Adrenal gland (tissue), 12 donors: ENCODE data around the gene AOC2. TPM values are rescaled to one million over a fixed set of nuclear protein-coding genes. Genes with fewer than 3 reads are reported as not detected.
"Not testable (repeated sequence)": the region's sequence is repeated elsewhere in the genome, so short reads cannot be mapped to it uniquely, and the experiment has no call there.

Experiments
- DNase-seq, 7 donors: peaks; one replicate each; pipeline ENCODE4 v3.0.0-alpha.2; 2019 to 2020
- H3K27ac ChIP-seq, 5 donors: fragments of 200-600 bp; sonication (generic) in 4 of 5; 1 replicate in 3 of 5; 2 replicates in 2 of 5; pipeline versions ENCODE4 v1.5.1 to v1.8.0; 2016 to 2020; ENCODE audit warnings: mild to moderate bottlenecking in 1 of 5
- H3K27me3 ChIP-seq: fragments of 200-600 bp; 2 replicates; pipeline ENCODE4 v1.8.0; 2021
- H3K36me3 ChIP-seq, 2 donors: fragments of 200-600 bp; replicated peaks in 1 of 2; 1 replicate in 1 of 2; 2 replicates in 1 of 2; pipeline versions ENCODE4 v1.5.1 to v1.8.0; 2018 to 2022
- H3K4me1 ChIP-seq, 2 donors: fragments of 200-600 bp; replicated peaks in 1 of 2; 1 replicate in 1 of 2; 2 replicates in 1 of 2; pipeline versions ENCODE4 v1.5.1 to v1.8.0; 2018 to 2021
- H3K4me3 ChIP-seq, 4 donors: fragments of 200-600 bp; sonication (generic) in 3 of 4; one replicate each; pipeline ENCODE4 v1.5.1; 2016 to 2018
- H3K9me3 ChIP-seq, 3 donors: fragments of 200-600 bp; sonication (generic) in 1 of 3; replicated peaks in 1 of 3; 1 replicate in 2 of 3; 2 replicates in 1 of 3; pipeline versions ENCODE4 v1.5.1 to v1.8.0; 2016 to 2021
- POLR2A ChIP-seq, 2 donors: fragments of 450-650 bp; IDR thresholded peaks; one replicate each; pipeline ENCODE4 v1.6.1; 2017; ENCODE audit warnings: antibody characterized with exemption in 2 of 2, mild to moderate bottlenecking in 2 of 2, moderate library complexity in 1 of 2
- WGBS, 4 donors: extraction: QIAGEN DNeasy Blood & Tissue Kit in 2 of 4; methylation state at CpG; one replicate each; pipeline versions ENCODE4 v1.1.5 to v1.1.7; 2013 to 2017; 5-methylcytosine and 5-hydroxymethylcytosine counted together
- intact Hi-C, 2 donors: fragments of 100-400 bp; cut with DNase I; formaldehyde crosslinking; loops; one replicate each; pipeline versions ENCODE4 v1.14.1 to v1.15.0; 2022 to 2023
- polyA plus RNA-seq, 3 donors: library from polyadenylated mRNA; stranded (reverse); fragments of 200-250 nt in 2 of 3; fragments of 350-450 nt in 1 of 3; fragmentation: Illumina TruSeq in 1 of 3; extraction: RNeasy Lipid Tissue Mini Kit (QIAGEN cat#74804) in 1 of 3; gene quantifications; one replicate each; pipeline ENCODE4 v1.2.3, GENCODE V29; 2013 to 2014
- total RNA-seq, 9 donors: library from RNA; depleted of rRNA in 4 of 9; stranded (reverse); fragments of >200 nt in 4 of 9; fragments of 120-200 nt in 1 of 9; fragmentation: NEBNext Ultra II Directional in 1 of 9; extraction: Animal tissue kit (Norgen Biotek cat#: 25700) in 1 of 9; gene quantifications; one replicate each; pipeline versions ENCODE4 v1.1.0 to v1.2.4, GENCODE V29; 2013 to 2023
- TF ChIP-seq, protein P1 (sequence below), 6 experiments: fragments of 450-650 bp in 4 of 6; fragments of 200-600 bp in 2 of 6; sonication (generic) in 1 of 6; IDR thresholded peaks; 1 replicate in 5 of 6; 2 replicates in 1 of 6; pipeline versions ENCODE4 v1.5.1 to v1.8.0; 2016 to 2021; ENCODE audit warnings: antibody characterized with exemption in 6 of 6, mild to moderate bottlenecking in 2 of 6, moderate library complexity in 1 of 6
- donor health status: healthy with polysubstance abuse.
- donor health status: Bipolar disorder and iron deficiency.
- donor health status: DM: yes; HTN: yes; CAD: no.
- donor health status: DM: no; HTN: no; CAD: no.
- donor health status: DM: no; HTN: no; CAD: no.
- donor health status: DM: yes; HTN: yes; CAD: no.

The AOC2 gene
- total and polyA plus RNA-seq, 12 donors: 0.60 to 2.2 (median 1.4) TPM

DNA sequence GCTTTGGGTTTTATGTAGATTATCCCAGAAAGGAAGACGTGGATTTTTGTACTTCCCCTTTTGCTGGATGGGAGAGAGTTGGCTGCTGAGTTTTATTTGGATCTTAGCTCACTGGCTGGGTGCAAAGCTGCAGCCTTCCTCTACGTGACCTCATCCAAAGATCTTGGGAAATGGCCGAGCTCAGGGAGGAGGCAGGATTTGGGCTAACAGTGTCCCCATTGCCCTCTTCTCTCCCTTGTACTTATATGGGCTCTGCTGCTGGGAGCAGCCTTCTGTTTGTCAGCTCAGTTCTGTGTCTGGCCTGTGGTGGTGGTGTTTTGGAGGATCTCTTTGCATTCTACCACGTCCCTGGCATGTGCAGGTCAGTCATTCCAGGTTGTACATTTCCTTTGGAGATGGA, 8.6 kb downstream of the AOC2 start:
- H3K4me3 ChIP-seq: peak overlapping the region in 1 of 4 donors; percentile 56
- no peaks in the 10 kb centered on the region for H3K9me3 ChIP-seq
- intact Hi-C loops: no loop called here
- peak overlapping the region in 2 of 5 donors; percentile 54 to 75 for H3K27ac ChIP-seq
- peak in 1 of 7 donors; percentile 47 for DNase-seq
- H3K36me3 ChIP-seq: no peaks in the 10 kb centered on the region
- peaks cover 14 to 37% of the 10 kb centered on the region in 2 donors for H3K4me1 ChIP-seq
- WGBS, 4 donors: 31 to 62% (median 49%) methylated on average over 4 of the region's 4 CpGs
- no peaks in the 10 kb centered on the region for H3K27me3 ChIP-seq
- TF ChIP-seq, protein P1, sequence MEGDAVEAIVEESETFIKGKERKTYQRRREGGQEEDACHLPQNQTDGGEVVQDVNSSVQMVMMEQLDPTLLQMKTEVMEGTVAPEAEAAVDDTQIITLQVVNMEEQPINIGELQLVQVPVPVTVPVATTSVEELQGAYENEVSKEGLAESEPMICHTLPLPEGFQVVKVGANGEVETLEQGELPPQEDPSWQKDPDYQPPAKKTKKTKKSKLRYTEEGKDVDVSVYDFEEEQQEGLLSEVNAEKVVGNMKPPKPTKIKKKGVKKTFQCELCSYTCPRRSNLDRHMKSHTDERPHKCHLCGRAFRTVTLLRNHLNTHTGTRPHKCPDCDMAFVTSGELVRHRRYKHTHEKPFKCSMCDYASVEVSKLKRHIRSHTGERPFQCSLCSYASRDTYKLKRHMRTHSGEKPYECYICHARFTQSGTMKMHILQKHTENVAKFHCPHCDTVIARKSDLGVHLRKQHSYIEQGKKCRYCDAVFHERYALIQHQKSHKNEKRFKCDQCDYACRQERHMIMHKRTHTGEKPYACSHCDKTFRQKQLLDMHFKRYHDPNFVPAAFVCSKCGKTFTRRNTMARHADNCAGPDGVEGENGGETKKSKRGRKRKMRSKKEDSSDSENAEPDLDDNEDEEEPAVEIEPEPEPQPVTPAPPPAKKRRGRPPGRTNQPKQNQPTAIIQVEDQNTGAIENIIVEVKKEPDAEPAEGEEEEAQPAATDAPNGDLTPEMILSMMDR (IDR thresholded peaks at IDR 0.05): peak in 1 of 6 experiments; percentile 4
- no peak for TF ChIP-seq POLR2A (IDR thresholded peaks at IDR 0.05)

GRCh38 chr17:42853597-42853967, 9.2 kb downstream of the AOC2 start:
- intact Hi-C loops: no loop called here
- Histone ChIP-seq H3K4me1 (peaks cover 14 to 37% of the 10 kb centered on the region in 2 donors), H3K36me3 (no peaks in the 10 kb centered on the region), H3K4me3 (peak overlapping the region in 2 of 4 donors; percentile 6 to 56), H3K27me3 (no peaks in the 10 kb centered on the region), H3K9me3 (no peaks in the 10 kb centered on the region), H3K27ac (peak overlapping the region in 1 of 5 donors; percentile 24)
- WGBS, 4 donors: 71 to 79% (median 75%) methylated on average over 5 of the region's 5 CpGs
- DNase-seq: no peak
- no peak for TF ChIP-seq POLR2A (IDR thresholded peaks at IDR 0.05)
- TF ChIP-seq, protein P1 (IDR thresholded peaks at IDR 0.05): no peak

- DNase-seq: no peak
- H3K27me3 ChIP-seq: no peaks in the 10 kb centered on the region
- TF ChIP-seq POLR2A (IDR thresholded peaks at IDR 0.05): no peak
- TF ChIP-seq, protein P1 (IDR thresholded peaks at IDR 0.05): no peak
- H3K9me3 ChIP-seq: no peaks in the 10 kb centered on the region
- H3K36me3 ChIP-seq: no peaks in the 10 kb centered on the region
- peak overlapping the region in 2 of 4 donors; percentile 6 to 56 for H3K4me3 ChIP-seq
- intact Hi-C loops: no loop called here
- 79 to 84% (median 80%) methylated on average over 11 to 15 of the region's 15 CpGs for WGBS, 4 donors
- peak overlapping the region in 1 of 5 donors; percentile 24 for H3K27ac ChIP-seq
- peaks cover 14 to 37% of the 10 kb centered on the region in 2 donors for H3K4me1 ChIP-seq
These were observed 9.8 kb downstream of the AOC2 start for GRCh38 chr17:42853968-42854790.

DNA sequence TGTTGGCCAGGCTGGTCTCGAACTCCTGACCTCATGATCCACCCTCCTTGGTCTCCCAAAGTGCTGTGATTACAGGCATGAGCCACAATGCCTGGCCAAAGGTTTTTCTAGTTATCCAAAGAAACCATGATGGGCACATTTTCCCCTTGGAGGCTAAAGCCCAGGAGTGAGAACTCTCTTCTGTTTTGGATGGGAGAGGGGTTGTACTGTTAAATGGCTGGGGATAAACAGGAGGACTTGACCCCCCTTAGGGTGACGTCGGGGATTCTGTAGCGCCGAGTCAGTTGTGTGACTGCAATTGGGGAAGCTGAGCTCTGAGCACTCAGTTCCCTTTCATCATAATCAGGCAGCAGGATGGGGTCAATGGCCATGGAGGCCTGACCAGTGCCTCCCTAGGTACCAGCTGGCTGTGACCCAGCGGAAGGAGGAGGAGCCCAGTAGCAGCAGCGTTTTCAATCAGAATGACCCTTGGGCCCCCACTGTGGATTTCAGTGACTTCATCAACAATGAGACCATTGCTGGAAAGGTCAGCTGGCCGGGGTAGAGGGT, 10.7 kb downstream of the AOC2 start:
- peak in 1 of 7 donors; percentile 16 for DNase-seq
- 75 to 81% (median 77%) methylated on average over 4 to 8 of the region's 8 CpGs for WGBS, 4 donors
- intact Hi-C loops: no loop called here
- Histone ChIP-seq H3K9me3 (no peaks in the 10 kb centered on the region), H3K4me3 (no peak overlapping the region), H3K27me3 (no peaks in the 10 kb centered on the region), H3K27ac (no peak overlapping the region), H3K4me1 (peaks cover 13 to 29% of the 10 kb centered on the region in 2 donors), H3K36me3 (no peaks in the 10 kb centered on the region)
- TF ChIP-seq, protein P1 (IDR thresholded peaks at IDR 0.05): no peak
- TF ChIP-seq POLR2A (IDR thresholded peaks at IDR 0.05): no peak

DNA sequence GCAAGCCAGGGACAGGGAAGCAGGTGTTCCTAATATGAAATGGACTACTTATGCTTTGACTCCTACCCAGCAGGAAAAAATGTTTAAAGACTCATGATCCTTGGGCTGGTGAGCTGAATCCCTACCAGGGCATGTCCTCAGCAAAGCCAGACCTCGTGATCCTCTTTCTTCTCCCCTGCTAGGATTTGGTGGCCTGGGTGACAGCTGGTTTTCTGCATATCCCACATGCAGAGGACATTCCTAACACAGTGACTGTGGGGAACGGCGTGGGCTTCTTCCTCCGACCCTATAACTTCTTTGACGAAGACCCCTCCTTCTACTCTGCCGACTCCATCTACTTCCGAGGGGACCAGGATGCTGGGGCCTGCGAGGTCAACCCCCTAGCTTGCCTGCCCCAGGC, 11.7 kb downstream of the AOC2 start:
- H3K27me3 ChIP-seq, H3K4me3 ChIP-seq, H3K27ac ChIP-seq, intact Hi-C loops, H3K36me3 ChIP-seq, H3K9me3 ChIP-seq, DNase-seq: not testable (repeated sequence)
- WGBS, 4 donors: 80 to 95% (median 91%) methylated on average over 5 to 8 of the region's 8 CpGs
- H3K4me1 ChIP-seq: peaks cover 4 to 24% of the 10 kb centered on the region in 2 donors

GRCh38 chr17:42856516-42856915, 12.1 kb downstream of the AOC2 start:
- H3K36me3 ChIP-seq, H3K4me3 ChIP-seq, H3K27me3 ChIP-seq, H3K27ac ChIP-seq, DNase-seq, H3K9me3 ChIP-seq, intact Hi-C loops: not testable (repeated sequence)
- 84 to 94% (median 90%) methylated on average over 5 to 6 of the region's 8 CpGs for WGBS, 4 donors
- peaks cover 4 to 24% of the 10 kb centered on the region in 2 donors for H3K4me1 ChIP-seq
